ENCODE results near the gene THRB.

THRB gene

GRCh38 chr3:24512564-24513197, 18.0 kb upstream of the THRB start:
- DNase-seq (ENCODE audit: low read depth) = no peak

GRCh38 chr3:24510030-24510648, 15.5 kb upstream of the THRB start:
- peak; percentile 7 for DNase-seq (ENCODE audit: low read depth)

GRCh38 chr3:24508423-24508839, 13.8 kb upstream of the THRB start:
- DNase-seq (ENCODE audit: low read depth) = no peak

- DNase-seq (ENCODE audit: low read depth) = no peak
Observed at GRCh38 chr3:24507776-24508422, 13.2 kb upstream of the THRB start.

- peak; percentile 10 for DNase-seq (ENCODE audit: low read depth)
Observed at GRCh38 chr3:24506966-24507775, 12.5 kb upstream of the THRB start.

- DNase-seq (ENCODE audit: low read depth) = no peak
Observed at GRCh38 chr3:24505691-24506550, 11.3 kb upstream of the THRB start.

- DNase-seq (ENCODE audit: low read depth) = no peak
Observed at GRCh38 chr3:24504772-24505171, 10.1 kb upstream of the THRB start.

GRCh38 chr3:24503616-24504113, 9.0 kb upstream of the THRB start:
- no peak for DNase-seq (ENCODE audit: low read depth)

GRCh38 chr3:24502690-24503089, 8.0 kb upstream of the THRB start:
- DNase-seq (ENCODE audit: low read depth) = no peak

GRCh38 chr3:24500806-24501205, 6.2 kb upstream of the THRB start:
- no peak for DNase-seq (ENCODE audit: low read depth)

GRCh38 chr3:24499991-24500390, 5.3 kb upstream of the THRB start:
- no peak for DNase-seq (ENCODE audit: low read depth)

GRCh38 chr3:24498796-24499195, 4.1 kb upstream of the THRB start:
- DNase-seq (ENCODE audit: low read depth) = no peak

GRCh38 chr3:24498391-24498790, 3.7 kb upstream of the THRB start:
- DNase-seq (ENCODE audit: low read depth) = no peak

GRCh38 chr3:24497942-24498341, 3.3 kb upstream of the THRB start:
- no peak for DNase-seq (ENCODE audit: low read depth)

GRCh38 chr3:24496529-24497482, 2.2 kb upstream of the THRB start:
- peak; percentile 81 for DNase-seq (ENCODE audit: low read depth)

- no peak for DNase-seq (ENCODE audit: low read depth)
Observed at GRCh38 chr3:24495326-24495994, 810 bp upstream of the THRB start.

- DNase-seq (ENCODE audit: low read depth) = peak; percentile 6
Observed at GRCh38 chr3:24493746-24494617, 668 bp downstream of the THRB start.

GRCh38 chr3:24492971-24493551, 1.6 kb downstream of the THRB start:
- DNase-seq (ENCODE audit: low read depth) = no peak
